ENCODE measurements around the gene BTNL3. TPM values are rescaled to one million over a fixed set of nuclear protein-coding genes. Genes with fewer than 3 reads are reported as not detected.

BTNL3 gene
- total and polyA plus RNA-seq, 8 donors, result 0.08 to 0.42 (median 0.20) TPM; not detected in 4

DNA sequence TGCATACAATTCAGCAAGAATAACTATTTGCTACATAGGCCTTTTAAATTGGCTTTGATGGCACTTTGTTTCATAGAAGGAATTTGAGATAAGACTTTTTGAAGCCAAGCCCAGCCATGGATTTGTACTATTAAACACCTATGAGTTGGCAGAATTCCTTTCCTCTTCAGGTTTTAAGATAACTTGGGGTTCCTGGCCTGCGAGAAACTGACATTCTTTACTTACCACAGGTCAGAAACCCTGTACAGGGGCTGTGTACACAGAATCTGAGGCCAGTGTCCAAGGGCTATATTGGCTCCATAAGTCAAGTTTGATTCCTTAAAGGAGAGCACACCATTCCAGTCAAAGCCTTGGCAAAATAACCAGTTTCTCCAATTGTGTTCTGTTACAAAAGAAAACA lies 10.8 kb upstream of the BTNL3 start:
- Histone ChIP-seq H3K27ac (no peak overlapping the region), H3K9me3 (no peaks in the 10 kb centered on the region), H3K36me3 (no peaks in the 10 kb centered on the region), H3K4me1 (no peaks in the 10 kb centered on the region), H3K27me3 (no peaks in the 10 kb centered on the region), H3K4me3 (no peak overlapping the region)
- intact Hi-C loops (cut with DNase I), result no loop called here
- peak; percentile 53 for ATAC-seq
- DNase-seq, result peak in 1 of 4 donors; percentile 3
- TF ChIP-seq, protein P1, sequence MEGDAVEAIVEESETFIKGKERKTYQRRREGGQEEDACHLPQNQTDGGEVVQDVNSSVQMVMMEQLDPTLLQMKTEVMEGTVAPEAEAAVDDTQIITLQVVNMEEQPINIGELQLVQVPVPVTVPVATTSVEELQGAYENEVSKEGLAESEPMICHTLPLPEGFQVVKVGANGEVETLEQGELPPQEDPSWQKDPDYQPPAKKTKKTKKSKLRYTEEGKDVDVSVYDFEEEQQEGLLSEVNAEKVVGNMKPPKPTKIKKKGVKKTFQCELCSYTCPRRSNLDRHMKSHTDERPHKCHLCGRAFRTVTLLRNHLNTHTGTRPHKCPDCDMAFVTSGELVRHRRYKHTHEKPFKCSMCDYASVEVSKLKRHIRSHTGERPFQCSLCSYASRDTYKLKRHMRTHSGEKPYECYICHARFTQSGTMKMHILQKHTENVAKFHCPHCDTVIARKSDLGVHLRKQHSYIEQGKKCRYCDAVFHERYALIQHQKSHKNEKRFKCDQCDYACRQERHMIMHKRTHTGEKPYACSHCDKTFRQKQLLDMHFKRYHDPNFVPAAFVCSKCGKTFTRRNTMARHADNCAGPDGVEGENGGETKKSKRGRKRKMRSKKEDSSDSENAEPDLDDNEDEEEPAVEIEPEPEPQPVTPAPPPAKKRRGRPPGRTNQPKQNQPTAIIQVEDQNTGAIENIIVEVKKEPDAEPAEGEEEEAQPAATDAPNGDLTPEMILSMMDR (IDR thresholded peaks at IDR 0.05), result no peak

DNA sequence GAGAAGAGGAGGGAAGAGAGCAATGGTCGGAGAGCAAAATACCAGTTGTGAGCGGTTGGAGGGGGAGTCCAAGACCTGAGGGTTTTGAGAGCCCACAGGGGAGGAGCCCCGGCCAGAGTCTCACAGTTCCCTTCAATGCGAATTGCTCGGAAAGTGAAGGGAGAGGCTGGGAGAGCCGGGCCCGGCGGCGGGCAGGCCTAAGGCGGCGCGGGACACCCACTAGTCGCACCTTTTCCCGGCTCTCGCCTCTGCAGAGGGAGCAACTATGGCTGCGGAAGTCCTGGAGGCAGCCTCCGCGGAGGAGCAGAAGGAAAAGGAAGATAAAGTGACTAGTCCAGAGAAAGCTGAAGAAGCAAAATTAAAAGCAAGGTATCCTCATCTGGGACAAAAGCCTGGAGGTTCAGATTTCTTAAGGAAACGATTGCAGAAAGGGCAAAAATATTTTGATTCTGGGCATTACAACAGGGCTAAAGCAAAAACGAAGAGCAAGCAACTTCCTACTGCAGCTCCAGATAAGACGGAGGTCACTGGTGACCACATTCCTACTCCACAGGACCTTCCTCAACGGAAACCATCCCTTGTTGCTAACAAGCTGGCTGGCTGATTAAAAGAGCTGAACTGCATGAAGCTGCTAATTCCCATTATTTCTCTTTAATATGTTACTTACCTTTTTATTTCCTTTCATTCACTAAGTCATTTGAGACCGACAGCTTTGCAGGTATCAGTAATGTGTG lies 6.5 kb upstream of the BTNL3 start:
- TF ChIP-seq, protein P1 (IDR thresholded peaks at IDR 0.05), result no peak
- intact Hi-C loops (cut with DNase I), result no loop called here
- Histone ChIP-seq H3K4me3 (no peak overlapping the region), H3K36me3 (no peaks in the 10 kb centered on the region), H3K27ac (no peak overlapping the region), H3K4me1 (no peaks in the 10 kb centered on the region), H3K9me3 (no peaks in the 10 kb centered on the region), H3K27me3 (no peaks in the 10 kb centered on the region)
- ATAC-seq (no peak), DNase-seq (no peak)

DNA sequence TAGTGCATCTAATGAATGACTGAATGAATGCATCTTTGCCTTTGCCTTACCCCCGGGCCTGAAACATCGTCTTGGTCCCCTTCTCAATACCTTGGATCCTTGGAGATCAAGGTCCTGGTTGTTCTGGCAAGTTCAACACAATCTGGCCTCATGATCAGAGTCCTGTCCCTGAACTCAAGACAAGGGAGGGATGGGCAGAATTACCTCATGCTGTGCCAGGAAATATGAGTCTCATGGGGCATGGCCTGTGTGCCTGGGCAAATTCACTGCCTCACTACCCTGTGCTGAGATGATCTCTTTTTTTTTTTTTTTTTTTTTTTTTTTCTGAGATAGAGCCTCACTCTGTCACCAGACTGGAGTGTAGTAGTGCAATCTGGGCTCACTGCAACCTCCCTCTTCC lies 630 bp upstream of the BTNL3 start:
- TF ChIP-seq, protein P1 (IDR thresholded peaks at IDR 0.05), result no peak
- no peak for ATAC-seq
- no peaks in the 10 kb centered on the region for H3K27me3 ChIP-seq
- H3K9me3 ChIP-seq, result no peaks in the 10 kb centered on the region
- H3K4me3 ChIP-seq, result no peak overlapping the region
- H3K27ac ChIP-seq, result no peak overlapping the region
- no peak for DNase-seq
- intact Hi-C loops (cut with DNase I), result no loop called here
- H3K36me3 ChIP-seq, result no peaks in the 10 kb centered on the region
- no peaks in the 10 kb centered on the region for H3K4me1 ChIP-seq

DNA sequence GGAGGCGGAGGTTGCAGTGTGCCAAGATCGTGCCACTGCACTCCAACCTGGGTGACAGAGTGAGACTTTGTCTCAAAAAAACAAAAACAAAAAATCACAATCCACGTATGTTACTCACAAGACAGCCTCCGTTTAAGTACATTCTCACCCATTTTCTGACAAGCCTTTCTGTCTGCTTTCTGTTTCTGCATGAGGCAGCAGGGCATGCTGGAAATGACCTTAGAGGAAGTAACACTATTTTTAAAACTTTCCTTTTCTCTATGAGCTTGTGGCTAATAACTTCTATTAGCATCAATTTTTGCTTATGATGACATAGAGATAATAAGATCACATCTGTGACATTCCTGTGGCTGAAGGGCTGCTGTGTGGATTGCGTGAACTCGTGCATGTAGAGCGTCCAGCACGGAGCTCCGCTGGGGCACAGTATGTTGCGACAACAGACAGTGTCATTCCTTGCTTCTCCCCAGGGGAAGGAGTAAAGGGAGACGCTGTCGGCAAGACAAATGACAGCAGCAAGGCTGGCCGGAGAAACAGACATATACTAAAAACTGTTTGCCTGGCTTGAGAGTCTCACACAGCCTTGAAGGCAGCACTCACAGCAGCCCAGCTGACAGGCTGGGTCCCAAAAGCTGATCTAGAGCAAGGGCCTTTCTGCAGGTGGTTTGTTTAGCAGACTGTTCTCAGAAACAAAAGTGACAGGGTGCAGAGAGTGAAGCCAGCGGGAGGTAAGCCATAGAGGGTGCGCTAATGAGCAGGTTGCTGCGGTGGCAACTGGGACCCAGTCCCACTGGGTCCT lies 1.6 kb downstream of the BTNL3 start:
- H3K9me3 ChIP-seq, result peaks cover 0 to 2% of the 10 kb centered on the region in 2 donors
- H3K4me3 ChIP-seq, result no peak overlapping the region
- H3K27ac ChIP-seq, result no peak overlapping the region
- TF ChIP-seq, protein P1 (IDR thresholded peaks at IDR 0.05), result no peak
- H3K36me3 ChIP-seq, result no peaks in the 10 kb centered on the region
- H3K4me1 ChIP-seq, result no peaks in the 10 kb centered on the region
- ATAC-seq (no peak), DNase-seq (no peak)
- intact Hi-C loops (cut with DNase I), result no loop called here
- H3K27me3 ChIP-seq, result no peaks in the 10 kb centered on the region

DNA sequence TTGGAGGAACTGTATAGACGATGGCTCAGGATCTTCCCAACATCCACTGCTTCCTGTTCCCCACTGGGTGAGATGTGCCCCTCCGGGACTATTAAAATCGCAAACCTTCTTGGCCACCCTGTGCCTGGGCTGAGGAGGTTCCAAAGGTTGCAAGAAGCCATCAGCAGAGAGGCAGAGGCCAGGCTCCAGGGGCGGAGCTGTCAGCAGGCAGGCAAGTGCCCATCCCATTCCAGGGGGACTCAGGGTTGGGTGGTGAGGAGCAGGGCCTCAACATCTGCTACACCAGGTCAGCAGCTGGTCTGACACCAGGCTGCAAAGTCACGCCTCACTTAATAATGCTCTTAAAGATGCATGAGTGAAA lies 2.2 kb downstream of the BTNL3 start:
- Histone ChIP-seq H3K4me3 (no peak overlapping the region), H3K9me3 (peaks cover 0 to 2% of the 10 kb centered on the region in 2 donors), H3K27me3 (no peaks in the 10 kb centered on the region), H3K36me3 (no peaks in the 10 kb centered on the region), H3K4me1 (no peaks in the 10 kb centered on the region), H3K27ac (no peak overlapping the region)
- intact Hi-C loops (cut with DNase I), result no loop called here
- no peak for ATAC-seq
- no peak for DNase-seq
- TF ChIP-seq, protein P1 (IDR thresholded peaks at IDR 0.05), result no peak

All from left lung (tissue), 10 donors.